C4-2B (cell line): ENCODE measurements around the gene LRP4.

ENCODE experiments used
- ZFX ChIP-seq: fragments of 450-650 bp; IDR thresholded peaks from 2 replicates; pipeline ENCODE4 v1.6.1; 2017
- TF ChIP-seq, protein P1 (sequence below): fragments of 450-650 bp; conservative IDR thresholded peaks from 2 replicates; pipeline ENCODE4 v1.5.1; 2017; ENCODE audit warnings: mild to moderate bottlenecking

DNA sequence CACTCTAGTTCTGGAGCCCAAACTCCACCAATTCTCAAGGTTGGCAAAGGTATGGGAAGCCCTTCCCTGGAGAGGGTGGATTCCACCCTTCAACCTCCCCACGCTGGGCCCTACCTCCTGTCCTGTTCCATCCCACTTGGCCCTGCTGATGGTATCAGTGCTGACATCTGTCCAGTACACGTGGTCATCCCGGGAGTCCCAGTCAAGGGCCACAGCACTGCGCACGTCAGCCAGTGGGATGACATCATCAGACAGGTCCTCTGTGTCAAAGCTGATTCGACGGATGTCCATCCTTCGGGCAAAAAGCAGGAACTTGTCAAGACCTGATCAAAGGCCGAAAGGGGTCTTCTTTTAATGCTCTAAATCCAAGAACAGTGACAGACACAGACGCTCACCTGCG is 32.1 kb downstream of the LRP4 start:
- TF ChIP-seq, protein P1, sequence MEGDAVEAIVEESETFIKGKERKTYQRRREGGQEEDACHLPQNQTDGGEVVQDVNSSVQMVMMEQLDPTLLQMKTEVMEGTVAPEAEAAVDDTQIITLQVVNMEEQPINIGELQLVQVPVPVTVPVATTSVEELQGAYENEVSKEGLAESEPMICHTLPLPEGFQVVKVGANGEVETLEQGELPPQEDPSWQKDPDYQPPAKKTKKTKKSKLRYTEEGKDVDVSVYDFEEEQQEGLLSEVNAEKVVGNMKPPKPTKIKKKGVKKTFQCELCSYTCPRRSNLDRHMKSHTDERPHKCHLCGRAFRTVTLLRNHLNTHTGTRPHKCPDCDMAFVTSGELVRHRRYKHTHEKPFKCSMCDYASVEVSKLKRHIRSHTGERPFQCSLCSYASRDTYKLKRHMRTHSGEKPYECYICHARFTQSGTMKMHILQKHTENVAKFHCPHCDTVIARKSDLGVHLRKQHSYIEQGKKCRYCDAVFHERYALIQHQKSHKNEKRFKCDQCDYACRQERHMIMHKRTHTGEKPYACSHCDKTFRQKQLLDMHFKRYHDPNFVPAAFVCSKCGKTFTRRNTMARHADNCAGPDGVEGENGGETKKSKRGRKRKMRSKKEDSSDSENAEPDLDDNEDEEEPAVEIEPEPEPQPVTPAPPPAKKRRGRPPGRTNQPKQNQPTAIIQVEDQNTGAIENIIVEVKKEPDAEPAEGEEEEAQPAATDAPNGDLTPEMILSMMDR: no peak
- TF ChIP-seq ZFX: no peak
